ENCODE results near the gene ZFYVE26.
"Not testable (repeated sequence)": the region's sequence is repeated elsewhere in the genome, so short reads cannot be mapped to it uniquely, and the experiment has no call there.

Gene ZFYVE26

DNA sequence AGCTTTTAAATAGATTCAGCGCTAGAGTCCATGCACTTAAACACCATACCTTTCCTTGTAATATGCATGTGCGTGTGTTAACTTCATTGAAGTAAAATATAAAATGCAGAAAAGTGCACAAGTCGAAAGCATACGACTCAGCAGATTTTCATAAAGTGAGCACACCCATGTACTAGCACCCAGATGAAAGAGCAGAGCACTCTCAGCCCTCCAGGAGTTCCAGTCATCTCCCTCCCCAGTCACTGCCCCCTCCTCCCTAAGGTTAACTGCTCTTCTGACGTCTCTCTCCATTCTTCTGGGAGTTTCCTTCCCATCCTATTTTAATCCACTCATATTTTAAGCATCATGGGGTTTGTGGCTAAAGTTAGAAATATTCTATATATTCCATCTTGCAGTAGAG, 94.5 kb downstream of the ZFYVE26 start:
- no peak for TF ChIP-seq GATA3 (IDR thresholded peaks at IDR 0.05; ENCODE audit: low read depth, low read length)
- TF ChIP-seq GATA2 (IDR thresholded peaks at IDR 0.05; ENCODE audit: low read depth, low read length) = no peak

DNA sequence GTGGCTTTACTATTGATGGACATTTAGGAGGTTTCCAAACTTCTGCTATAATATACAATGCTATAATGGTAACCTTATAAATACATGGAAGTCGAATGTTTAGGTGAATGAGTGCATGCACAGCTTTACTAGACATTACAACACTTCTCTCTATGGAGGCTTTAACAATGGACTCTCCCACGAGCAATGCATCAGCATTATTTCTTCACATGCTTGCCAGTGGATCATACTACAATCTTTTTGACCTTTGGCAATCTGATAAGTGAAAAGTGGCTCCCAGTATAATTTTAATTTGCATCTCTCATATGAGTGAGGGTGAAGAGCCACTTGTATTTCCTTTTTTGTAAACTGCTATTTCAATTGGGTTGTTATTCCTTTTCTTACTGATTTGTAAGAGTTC, 96.5 kb downstream of the ZFYVE26 start:
- no peak for TF ChIP-seq GATA3 (IDR thresholded peaks at IDR 0.05; ENCODE audit: low read depth, low read length)
- no peak for TF ChIP-seq GATA2 (IDR thresholded peaks at IDR 0.05; ENCODE audit: low read depth, low read length)

DNA sequence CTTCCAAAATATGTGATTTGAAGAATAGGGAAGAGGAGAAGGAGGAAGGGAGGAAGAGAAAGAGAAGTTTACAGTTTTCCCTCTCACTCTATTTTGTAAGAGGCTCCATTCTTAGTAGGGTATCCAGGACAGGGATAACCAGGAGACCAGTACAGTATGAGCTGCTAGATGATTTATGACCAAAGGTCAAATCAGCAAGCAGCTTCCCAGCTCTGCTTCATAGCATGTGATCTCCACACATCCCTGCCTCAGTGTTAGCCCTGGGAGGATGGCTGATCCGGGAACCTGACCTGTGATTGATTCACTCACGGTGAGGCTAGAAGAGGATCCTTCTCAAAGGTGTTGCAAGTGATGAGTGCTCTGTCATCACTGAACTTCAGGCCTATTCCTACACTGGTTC, 98.1 kb downstream of the ZFYVE26 start:
- no peak for TF ChIP-seq GATA3 (IDR thresholded peaks at IDR 0.05; ENCODE audit: low read depth, low read length)
- no peak for TF ChIP-seq GATA2 (IDR thresholded peaks at IDR 0.05; ENCODE audit: low read depth, low read length)

DNA sequence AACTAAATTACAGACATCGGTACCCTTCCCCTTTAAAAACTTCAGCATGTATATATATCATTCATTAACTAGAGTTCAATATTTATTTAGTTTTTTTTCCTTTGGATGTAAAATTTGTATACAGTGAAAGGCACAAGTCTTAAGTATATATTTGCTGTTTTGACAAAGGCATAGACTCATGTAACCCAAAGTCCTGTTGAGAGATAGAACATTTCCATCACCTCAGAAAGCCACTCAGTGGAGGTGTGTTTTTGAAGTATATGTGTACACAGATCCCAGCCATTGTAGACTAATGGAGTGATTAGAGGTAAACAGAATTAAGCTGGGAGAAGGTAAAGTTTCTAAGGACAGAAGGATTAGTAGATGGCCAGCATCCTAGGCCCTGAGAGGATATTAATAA, 99.3 kb downstream of the ZFYVE26 start:
- TF ChIP-seq GATA2 (IDR thresholded peaks at IDR 0.05; ENCODE audit: low read depth, low read length) = no peak
- TF ChIP-seq GATA3 (IDR thresholded peaks at IDR 0.05; ENCODE audit: low read depth, low read length) = no peak

DNA sequence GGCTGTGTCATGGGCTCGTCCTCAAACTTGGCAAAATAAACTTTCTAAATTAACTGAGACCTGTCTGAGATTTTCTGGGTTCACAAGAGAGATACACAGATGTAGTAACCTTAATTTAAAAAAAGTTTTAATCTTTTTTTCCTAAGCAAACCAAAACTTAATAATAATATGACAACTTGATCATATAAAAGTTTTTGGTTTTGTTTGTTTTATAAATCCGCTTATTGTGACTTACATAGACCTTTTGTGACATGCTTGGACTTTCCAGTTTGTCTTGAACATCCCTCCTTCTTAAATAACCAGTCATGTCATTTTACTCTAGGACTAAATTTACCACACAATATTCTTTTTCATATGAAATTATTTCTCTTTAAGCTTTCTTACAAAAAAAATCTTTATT, 106.2 kb downstream of the ZFYVE26 start:
- TF ChIP-seq GATA2 (IDR thresholded peaks at IDR 0.05; ENCODE audit: low read depth, low read length) (no peak), GATA3 (IDR thresholded peaks at IDR 0.05; ENCODE audit: low read depth, low read length) (no peak)

DNA sequence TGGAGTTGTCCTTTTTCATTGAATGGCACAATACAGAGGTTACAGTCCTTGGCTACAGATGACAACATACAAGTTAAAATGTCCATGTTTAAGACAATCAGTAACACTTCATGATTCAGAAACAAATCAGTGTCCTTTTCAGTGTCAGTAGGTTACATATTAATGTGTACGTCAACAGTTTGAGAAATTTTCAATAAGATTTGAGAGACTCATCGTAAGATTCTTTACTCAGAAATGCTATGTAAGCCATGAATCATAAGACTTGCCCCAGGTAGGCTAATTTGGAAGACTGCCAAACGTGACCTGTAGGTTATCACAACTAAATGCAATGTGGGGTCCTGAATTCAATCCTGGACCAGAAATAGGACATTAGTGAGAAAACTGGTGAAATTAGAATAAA, 111.2 kb downstream of the ZFYVE26 start:
- TF ChIP-seq GATA2 (IDR thresholded peaks at IDR 0.05; ENCODE audit: low read depth, low read length) (no peak), GATA3 (IDR thresholded peaks at IDR 0.05; ENCODE audit: low read depth, low read length) (no peak)

DNA sequence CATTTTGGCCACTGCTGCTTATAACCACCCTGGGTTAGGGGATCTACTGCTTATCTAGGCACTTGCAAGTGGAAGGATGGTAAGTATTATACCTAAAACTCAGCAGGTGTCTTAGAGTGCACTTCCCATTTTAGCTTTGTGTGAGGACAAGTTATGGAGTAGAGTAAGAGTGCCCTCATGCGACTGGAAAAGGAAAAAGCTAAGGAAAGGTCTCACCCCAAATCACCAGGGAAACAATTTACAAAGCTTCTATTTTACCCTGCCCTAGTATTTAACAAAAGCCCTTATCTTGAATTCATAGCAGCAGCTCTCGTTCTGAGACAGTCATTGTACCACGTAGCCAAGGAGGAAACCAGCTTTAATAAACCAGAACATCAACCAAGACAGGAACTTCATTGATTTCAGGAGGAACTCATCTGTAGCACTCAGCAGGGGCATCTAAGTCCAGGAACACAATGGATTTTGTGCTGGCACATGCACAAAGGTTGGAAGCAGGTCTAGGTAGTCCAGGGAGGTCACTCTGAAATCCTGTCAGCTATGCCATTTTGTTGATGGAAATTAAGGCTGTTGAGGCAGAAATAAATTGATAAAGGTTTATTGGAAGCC, 111.8 kb downstream of the ZFYVE26 start:
- TF ChIP-seq GATA2 (IDR thresholded peaks at IDR 0.05; ENCODE audit: low read depth, low read length) = no peak
- TF ChIP-seq GATA3 (IDR thresholded peaks at IDR 0.05; ENCODE audit: low read depth, low read length) = no peak

DNA sequence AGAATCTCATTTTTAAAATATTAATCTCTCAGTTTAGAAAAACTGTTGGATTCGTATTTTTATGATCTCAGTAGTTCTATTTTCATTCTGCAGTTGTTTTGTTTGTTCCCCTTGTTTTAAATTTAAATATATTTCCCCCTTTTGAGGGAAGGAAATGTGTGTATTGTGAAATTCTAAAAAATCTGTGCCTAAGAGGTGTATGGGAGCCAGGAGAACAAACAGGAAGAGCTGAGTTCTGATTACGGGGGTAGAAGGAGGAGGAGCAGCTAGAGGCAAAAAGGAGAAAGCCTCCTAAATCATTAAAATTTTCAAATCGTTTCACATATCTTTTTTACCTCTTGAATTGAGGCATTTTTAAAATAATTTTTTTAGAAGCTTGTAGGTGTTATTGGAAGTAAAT, 112.4 kb downstream of the ZFYVE26 start:
- TF ChIP-seq GATA2 (IDR thresholded peaks at IDR 0.05; ENCODE audit: low read depth, low read length) (no peak), GATA3 (IDR thresholded peaks at IDR 0.05; ENCODE audit: low read depth, low read length) (no peak)

DNA sequence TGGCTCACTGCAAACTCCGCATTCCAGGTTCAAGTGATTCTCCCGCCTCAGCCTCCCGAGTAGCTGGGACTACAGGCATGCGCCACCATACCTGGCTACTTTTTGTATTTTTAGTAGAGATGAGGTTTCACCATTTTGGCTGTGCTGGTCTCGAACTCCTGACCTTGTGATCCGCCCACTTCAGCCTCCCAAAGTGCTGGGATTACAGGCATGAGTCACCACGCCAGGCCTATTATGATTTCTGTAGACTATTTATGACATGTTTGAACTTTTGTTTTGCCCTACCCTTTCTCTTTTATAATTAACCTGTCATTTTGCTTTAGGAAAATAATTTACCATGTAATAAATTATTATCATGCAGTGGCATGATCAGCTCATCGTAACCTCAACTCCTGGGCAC, 114.9 kb downstream of the ZFYVE26 start, which contains the start of gene RDH12:
RDH12 (plus strand) TSS at position 395 of the 400 bp plus-strand sequence. CDS start 20,757 bp downstream, outside the sequence.
- not testable (repeated sequence) for TF ChIP-seq GATA2, GATA3 (IDR thresholded peaks at IDR 0.05; ENCODE audit: low read depth, low read length)

DNA sequence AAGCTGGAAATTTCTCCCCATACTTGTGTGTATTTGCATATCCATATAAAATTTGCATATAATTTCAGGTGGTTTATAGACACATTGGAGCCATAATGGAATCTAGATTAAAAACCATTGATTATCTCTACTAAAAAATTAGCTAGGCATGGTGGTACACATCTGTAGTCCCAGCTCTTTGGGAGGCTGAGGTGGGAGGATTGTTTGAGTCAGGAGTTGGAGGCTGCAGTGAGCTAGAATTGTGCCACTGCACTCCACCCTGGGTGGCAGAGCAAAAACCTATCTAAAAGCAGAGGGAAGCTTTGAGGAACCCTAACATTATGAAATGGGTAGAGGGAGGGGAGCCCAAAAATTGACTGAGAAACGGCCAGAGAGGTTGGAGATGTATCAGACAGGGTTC, 118.2 kb downstream of the ZFYVE26 start:
- TF ChIP-seq GATA3 (IDR thresholded peaks at IDR 0.05; ENCODE audit: low read depth, low read length) (no peak), GATA2 (IDR thresholded peaks at IDR 0.05; ENCODE audit: low read depth, low read length) (no peak)

DNA sequence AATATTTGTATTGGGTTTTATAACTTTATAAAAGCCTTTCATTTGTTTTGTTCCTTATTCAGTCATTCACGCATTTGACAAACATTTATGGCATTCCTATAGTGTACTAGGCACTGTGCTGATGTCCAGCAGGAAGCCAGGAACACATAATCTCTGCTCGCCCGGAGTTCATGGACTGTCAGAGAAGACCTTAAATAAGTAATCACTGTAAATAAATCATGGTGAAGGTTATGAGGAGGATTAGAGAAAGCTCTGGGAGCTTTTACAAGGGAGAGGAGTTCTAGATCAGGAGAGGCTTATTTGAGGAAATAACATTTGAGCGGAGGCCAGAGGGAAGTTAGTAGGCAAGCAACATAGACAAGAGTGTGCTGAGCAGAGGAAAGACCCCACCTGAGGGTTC, 119.4 kb downstream of the ZFYVE26 start:
- TF ChIP-seq GATA2 (IDR thresholded peaks at IDR 0.05; ENCODE audit: low read depth, low read length) = no peak
- no peak for TF ChIP-seq GATA3 (IDR thresholded peaks at IDR 0.05; ENCODE audit: low read depth, low read length)

Measured in SH-SY5Y (cell line).